GM13977 (cell line): Measurements from ENCODE around the gene CCDC183.
"Not testable (repeated sequence)": the region's sequence is repeated elsewhere in the genome, so short reads cannot be mapped to it uniquely, and the experiment has no call there.

Experiments
- DNase-seq: peaks from one replicate; pipeline ENCODE4 v3.0.0; 2012; ENCODE audit warnings: low spot score
- CTCF ChIP-seq: IDR thresholded peaks from 2 replicates; pipeline ENCODE4 v1.5.1; 2012; ENCODE audit warnings: mild to moderate bottlenecking, control low read depth; ENCODE audit not compliant: insufficient read depth; ENCODE audit errors: extremely low read depth, missing control alignments
- in situ Hi-C: fragments of 300-500 bp; cut with MboI; formaldehyde crosslinking; loops from one replicate; pipeline ENCODE4 v1.12.0; 2022; ENCODE audit warnings: low sequenced_read_pairs, low pct_unique_long_range_greater_than_20kb, mixed read lengths, inconsistent platforms; ENCODE audit not compliant: unreplicated experiment

The CCDC183 gene

GRCh38 chr9:136765041-136765440, 31.1 kb upstream of the CCDC183 start:
- in situ Hi-C loops, result no loop called here
- peak; percentile 7 for DNase-seq
- no peak for TF ChIP-seq CTCF

- DNase-seq, result peak; percentile 71
- in situ Hi-C loops, result not testable (repeated sequence)
Observed at GRCh38 chr9:136765745-136766409, 30.3 kb upstream of the CCDC183 start.

- DNase-seq, in situ Hi-C loops: not testable (repeated sequence)
- peak; percentile 60 for TF ChIP-seq CTCF
Observed at GRCh38 chr9:136766410-136767120, 29.6 kb upstream of the CCDC183 start.

- TF ChIP-seq CTCF, result peak; percentile 78
- in situ Hi-C loops, result loop anchor here (10.0 kb wide), 1 partner anchor 265 kb away; the partner anchor contains the start of gene FUT7
Observed at GRCh38 chr9:136769710-136770191, 26.4 kb upstream of the CCDC183 start.

GRCh38 chr9:136771907-136772415, 24.2 kb upstream of the CCDC183 start:
- TF ChIP-seq CTCF, result no peak
- in situ Hi-C loops, result loop anchor here (10.0 kb wide), 1 partner anchor 263 kb away; the partner anchor contains the start of gene FUT7
- DNase-seq, result peak; percentile 7

More at GRCh38 chr9:136769710-136770191, 26.4 kb upstream of the CCDC183 start:
- DNase-seq, result peak; percentile 26

- in situ Hi-C loops, result loop anchor here (10.0 kb wide), 1 partner anchor 261 kb away; the partner anchor contains the start of gene FUT7
- peak; percentile 51 for DNase-seq
- no peak for TF ChIP-seq CTCF
Observed at GRCh38 chr9:136773386-136774044, 22.6 kb upstream of the CCDC183 start.
